DMS79 (cell line): Measurements from ENCODE around the gene ENG.
"Not testable (repeated sequence)": the region's sequence is repeated elsewhere in the genome, so short reads cannot be mapped to it uniquely, and the experiment has no call there.

Experiments used
- DNase-seq: peaks from one replicate; lab custom pipeline; 2025; lab: John Stamatoyannopoulos, UW

Gene ENG

DNA sequence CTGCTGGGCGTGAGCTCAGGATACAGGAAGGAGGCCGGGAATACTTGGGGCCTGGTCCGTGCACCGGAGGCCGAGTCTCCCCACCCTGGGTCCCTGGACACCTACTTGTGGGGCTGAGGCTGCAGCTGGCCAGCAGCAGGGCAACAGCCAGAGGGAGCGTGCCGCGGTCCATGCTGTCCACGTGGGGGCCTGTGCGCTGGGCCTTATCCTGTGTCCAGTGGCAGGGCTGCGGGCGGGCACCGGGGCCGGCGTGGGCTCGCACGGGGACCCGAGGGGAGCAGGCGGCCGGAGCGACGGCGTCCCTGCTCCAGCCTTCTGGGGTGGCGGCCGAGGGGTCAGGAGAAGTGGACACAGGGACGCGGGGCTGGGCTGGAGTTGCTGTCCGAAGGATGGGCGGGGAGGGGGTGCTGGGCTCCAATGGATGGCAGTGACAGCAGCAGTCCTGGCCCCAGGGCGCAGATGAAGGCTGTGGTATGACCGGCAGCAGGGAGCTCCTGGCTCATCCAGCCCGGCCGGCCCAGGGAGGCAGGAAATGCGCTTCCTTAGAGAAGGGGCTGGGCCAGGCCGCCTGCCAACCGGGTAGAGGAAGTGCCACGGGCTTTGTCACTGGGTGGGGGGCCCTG, at the start of gene ENG:
Gene ENG (minus strand): TSS at position 475 of the 623 bp plus-strand sequence. CDS start 303 bp downstream, at position 172.
- DNase-seq: no peak

DNA sequence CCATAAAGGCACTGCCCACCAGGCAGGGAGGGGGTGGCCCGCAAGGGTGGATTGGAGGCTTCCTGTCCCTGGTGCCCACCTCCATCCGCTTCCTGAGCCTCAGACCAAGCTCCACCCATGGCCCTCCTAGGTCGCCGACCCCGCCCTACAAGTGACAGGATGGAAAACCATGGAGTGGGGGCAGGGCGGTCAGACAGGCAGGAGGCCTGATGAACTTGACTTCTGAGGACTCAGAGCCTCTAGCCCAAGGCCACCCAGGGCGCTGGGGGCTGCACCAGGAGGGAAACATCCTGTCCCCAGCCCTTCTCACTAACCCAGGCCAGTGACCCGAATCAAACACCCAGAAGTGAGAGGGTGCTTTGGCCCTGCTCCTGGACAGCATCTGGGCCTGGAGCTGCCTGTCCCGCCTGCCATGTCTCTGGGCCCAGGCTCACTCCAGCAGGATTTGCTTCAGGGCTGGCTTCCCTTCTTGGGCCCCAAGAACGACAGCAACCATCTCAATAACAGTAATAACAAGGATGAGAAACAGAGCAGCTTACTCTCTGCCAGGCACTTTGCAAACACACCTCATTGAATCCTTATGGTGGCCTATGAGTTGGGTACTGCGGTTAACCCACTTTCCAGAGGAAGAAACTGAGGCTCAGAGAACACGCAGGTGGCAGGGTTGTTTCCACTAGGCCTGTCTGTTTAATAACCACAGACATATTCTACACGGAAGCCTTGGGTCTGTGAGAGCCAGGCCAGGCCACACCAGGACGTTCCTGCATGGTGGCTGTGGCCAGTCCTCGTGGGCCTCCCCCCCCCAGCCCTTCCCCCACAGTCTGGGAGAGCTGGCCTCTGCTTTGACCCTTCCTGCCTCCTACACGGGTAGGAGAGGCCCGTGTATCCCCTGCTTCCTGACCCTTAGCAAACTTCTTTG, 49.4 kb upstream of the ENG start:
- DNase-seq: no peak

GRCh38 chr9:127899128-127899943, 44.9 kb upstream of the ENG start, which contains the start of gene ST6GALNAC6:
Gene ST6GALNAC6, minus strand, starts transcription at chr9:127899603. Its CDS starts 1,622 bp downstream, at chr9:127897981.
- peak; percentile 20 for DNase-seq

GRCh38 chr9:127898433-127899127, 44.1 kb upstream of the ENG start:
- DNase-seq: no peak

- DNase-seq: no peak
Measured at GRCh38 chr9:127897193-127897692, 42.8 kb upstream of the ENG start.

- no peak for DNase-seq
Measured at GRCh38 chr9:127896395-127897192, 42.1 kb upstream of the ENG start.

- DNase-seq: no peak
Measured at GRCh38 chr9:127895811-127896210, 41.4 kb upstream of the ENG start.

- no peak for DNase-seq
Measured at GRCh38 chr9:127893392-127893791, 38.9 kb upstream of the ENG start.

DNA sequence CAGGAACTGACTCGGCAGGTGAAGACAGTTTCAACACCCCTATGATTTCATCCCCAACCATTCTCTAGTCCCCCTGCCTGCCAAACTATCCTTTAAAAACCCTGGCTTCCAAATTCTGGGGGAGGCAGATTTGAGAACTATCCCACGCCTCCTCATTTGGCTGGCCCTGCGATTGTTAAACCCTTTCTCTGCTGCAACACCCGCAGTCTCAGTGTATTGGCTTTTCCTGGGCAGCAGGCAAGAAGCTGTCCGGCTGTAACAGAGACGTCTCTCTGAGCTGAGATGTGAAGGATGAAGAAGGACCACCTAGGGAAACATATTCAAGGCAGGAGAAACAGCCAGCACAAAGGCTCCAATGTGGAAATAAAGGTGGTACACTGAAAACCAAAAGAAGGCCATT, 38.4 kb upstream of the ENG start:
- no peak for DNase-seq

DNA sequence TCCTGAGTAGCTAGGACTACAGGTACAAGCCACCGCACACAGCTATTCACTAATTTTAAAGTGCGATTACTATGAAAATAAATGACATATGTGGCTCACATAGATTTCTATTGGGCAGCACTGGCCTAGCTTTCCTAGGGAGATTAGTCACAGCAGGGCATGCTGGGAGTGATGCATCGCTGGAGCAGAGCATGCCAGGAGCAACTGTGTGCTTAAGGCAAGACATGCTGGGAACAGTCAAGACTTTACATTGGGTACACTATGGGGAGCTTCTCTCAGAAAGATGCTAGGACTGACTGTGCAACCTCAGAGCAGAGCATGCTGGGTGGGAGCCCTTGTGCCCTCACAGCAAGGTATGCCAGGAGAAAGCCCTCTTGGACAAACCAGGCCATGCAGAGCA, 35.6 kb upstream of the ENG start:
- DNase-seq: no peak

DNA sequence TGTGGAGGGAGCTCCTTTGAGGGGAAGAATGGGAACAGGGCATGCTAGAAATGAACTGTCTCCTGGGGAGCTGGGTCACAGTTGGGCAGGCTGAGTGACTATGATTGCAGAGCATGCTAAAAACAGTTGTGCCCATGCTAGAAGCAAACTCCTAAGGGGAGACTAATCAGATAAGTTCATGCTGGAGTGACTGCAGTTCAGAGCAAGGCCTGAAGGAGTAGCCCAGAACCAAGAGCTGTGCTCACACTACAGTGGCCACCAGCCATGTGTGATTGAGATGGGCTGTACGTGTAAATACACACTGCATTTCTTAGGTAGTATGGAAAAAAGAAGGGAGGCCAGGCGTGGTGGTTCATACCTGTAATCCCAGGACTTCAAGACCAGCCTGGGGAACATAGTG, 33.3 kb upstream of the ENG start:
- DNase-seq: no peak

GRCh38 chr9:127886401-127886972, 32.0 kb upstream of the ENG start:
- DNase-seq: no peak

- no peak for DNase-seq
Measured at GRCh38 chr9:127885508-127886281, 31.2 kb upstream of the ENG start.

DNA sequence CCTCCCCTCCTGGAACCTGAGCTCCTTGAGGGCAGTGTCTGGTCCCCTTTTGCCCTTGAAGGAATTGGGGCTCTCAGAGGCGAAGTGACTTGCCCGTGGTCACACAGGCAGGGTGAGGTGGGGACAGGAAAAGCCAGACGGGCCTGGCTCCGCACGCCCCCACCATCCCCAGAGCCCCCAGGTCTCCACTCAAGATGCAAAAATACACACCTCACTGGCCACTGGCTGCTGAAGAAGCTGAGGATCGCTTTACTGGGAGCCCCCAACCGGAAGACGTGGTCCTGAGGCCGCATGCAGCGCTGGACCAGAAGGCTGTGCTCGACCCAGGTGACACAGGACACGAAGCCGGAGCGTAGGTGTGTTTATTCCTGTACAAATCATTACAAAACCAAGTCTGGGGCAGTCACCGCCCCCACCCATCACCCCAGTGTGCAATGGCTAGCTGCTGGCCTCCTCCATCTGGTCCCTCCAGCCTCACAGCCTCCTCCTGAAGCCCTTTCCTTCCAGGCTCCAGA, 30.6 kb upstream of the ENG start:
- no peak for DNase-seq

- peak; percentile 89 for DNase-seq
Measured at GRCh38 chr9:127884427-127884911, 30.0 kb upstream of the ENG start.

GRCh38 chr9:127883959-127884358, 29.5 kb upstream of the ENG start:
- no peak for DNase-seq

DNA sequence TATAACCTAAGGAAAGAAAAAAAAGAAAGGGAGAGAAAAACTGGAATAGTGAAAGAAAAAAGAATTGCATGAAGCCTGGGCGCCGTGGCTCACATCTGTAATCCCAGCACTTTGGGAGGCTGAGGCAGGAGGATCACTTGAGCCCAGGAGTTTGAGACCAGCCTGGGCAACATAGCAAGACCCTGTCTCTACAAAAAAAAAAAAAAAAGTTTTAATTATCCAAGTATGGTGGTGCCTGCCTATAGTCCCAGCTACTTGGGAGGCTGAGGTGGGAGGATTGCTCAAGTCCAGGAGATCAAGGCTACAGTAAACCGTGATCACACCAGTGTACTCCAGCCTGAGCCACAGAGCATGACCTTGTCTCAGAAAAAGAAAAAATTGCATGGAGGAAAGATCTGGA, 27.3 kb upstream of the ENG start:
- DNase-seq: not testable (repeated sequence)

DNA sequence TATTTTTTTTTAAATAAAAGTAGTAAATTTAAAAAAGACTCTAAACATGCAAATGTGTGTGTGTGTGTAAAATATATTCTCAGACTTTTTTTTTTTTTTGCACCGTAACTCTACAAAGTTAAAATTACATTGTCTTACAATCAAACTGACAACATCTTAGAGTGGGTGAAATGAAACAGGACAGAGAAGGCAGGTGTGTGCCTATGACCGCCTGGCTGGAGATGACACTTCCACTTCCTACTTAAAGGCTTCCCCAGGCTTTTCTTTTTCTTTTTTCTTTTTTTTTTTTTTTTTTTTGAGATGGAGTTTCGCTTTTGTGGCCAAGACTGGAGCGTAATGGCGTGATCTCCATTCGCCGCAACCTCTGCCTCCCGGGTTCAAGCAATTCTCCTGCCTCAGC, 25.7 kb upstream of the ENG start:
- no peak for DNase-seq
